ENCODE measurements around the gene FSTL4. TPM values are rescaled to one million over a fixed set of nuclear protein-coding genes. Genes with fewer than 3 reads are reported as not detected.

FSTL4 gene
- total and polyA plus RNA-seq, 2 of the 4 experiments (the other 2 are of a cell fraction): 0.18 TPM; not detected in 1

GRCh38 chr5:133163839-133164238 lies 448.5 kb downstream of the FSTL4 start:
- Histone ChIP-seq H3K4me3 (ENCODE audit: insufficient read depth, low read depth, low read length) (no peak overlapping the region), H2AK9ac (replicated peaks; ENCODE audit: low read depth, low read length, poor library complexity) (no peak overlapping the region), H3K27ac (ENCODE audit: insufficient read depth, low read length) (no peak overlapping the region), H3K79me1 (ENCODE audit: low read depth in 1 of 2, low read length in 2 of 2) (no peaks in the 10 kb centered on the region), H2BK5ac (ENCODE audit: low read depth, low read length, poor library complexity, severe bottlenecking) (no peak overlapping the region), H3K9me3 (ENCODE audit: control insufficient read depth, insufficient read depth, low read length) (no peaks in the 10 kb centered on the region), H3K14ac (replicated peaks; ENCODE audit: low read depth, low read length) (no peak overlapping the region), H2AK5ac (ENCODE audit: low read depth, low read length) (no peak overlapping the region), H3K23ac (ENCODE audit: low read depth, low read length) (no peak overlapping the region), H3K4ac (ENCODE audit: low read depth, low read length) (no peak overlapping the region), H3K9ac (ENCODE audit: low read depth, low read length) (no peak overlapping the region), H3K56ac (ENCODE audit: extremely low read depth, insufficient read depth, low read length) (no peak overlapping the region), H4K5ac (ENCODE audit: low read depth, low read length) (no peak overlapping the region), H3K27me3 (ENCODE audit: control insufficient read depth, insufficient read depth, low read length) (peaks cover 2% of the 10 kb centered on the region; the same call in 1 of the 2 replicates), H4K8ac (ENCODE audit: low read depth in 2 of 2, low read length in 2 of 2) (no peak overlapping the region), H2BK20ac (ENCODE audit: low read depth, low read length) (no peak overlapping the region), H4K20me1 (ENCODE audit: insufficient read depth, low read length) (no peaks in the 10 kb centered on the region), H3K4me1 (ENCODE audit: control insufficient read depth, insufficient read depth, low read length) (no peaks in the 10 kb centered on the region), H3K36me3 (ENCODE audit: control insufficient read depth, insufficient read depth, low read length) (no peaks in the 10 kb centered on the region), H3K4me2 (ENCODE audit: low read depth, low read length) (no peak overlapping the region), H2BK15ac (ENCODE audit: low read depth, low read length) (no peak overlapping the region), H3K18ac (ENCODE audit: low read depth, low read length) (no peak overlapping the region), H2BK120ac (ENCODE audit: low read depth, low read length) (no peak overlapping the region), H4K91ac (ENCODE audit: insufficient read depth, low read depth, low read length) (no peak overlapping the region), H3K9me1 (ENCODE audit: insufficient read depth, low read length) (no peaks in the 10 kb centered on the region), H2AFZ (replicated peaks; ENCODE audit: low read length, poor library complexity) (no peak overlapping the region)
- ATAC-seq (ENCODE audit: low read depth): no peak
- TF ChIP-seq POLR2A (IDR thresholded peaks at IDR 0.05; ENCODE audit: low read depth, low read length) (no peak), RCOR1 (IDR thresholded peaks at IDR 0.05; ENCODE audit: insufficient replicate concordance, low read length) (no peak), BHLHE40 (IDR thresholded peaks at IDR 0.05; ENCODE audit: low read depth, low read length) (no peak), MAFK (IDR thresholded peaks at IDR 0.05; ENCODE audit: low read depth, low read length) (peak; percentile 28; the same call in 1 of the 2 replicates), RAD21 (IDR thresholded peaks at IDR 0.05; ENCODE audit: low read length) (no peak), CTCF (conservative IDR thresholded peaks at IDR 0.05; ENCODE audit: low read depth, low read length) (no peak), ELK1 (IDR thresholded peaks at IDR 0.05; ENCODE audit: borderline replicate concordance, low read depth, low read length) (no peak)
- intact Hi-C loops (cut with micrococcal nuclease): no loop called here
- POLR2A ChIA-PET (ENCODE audit: unreplicated experiment): no interaction called here
- BruUV-seq (replicated peaks): no TSS peak
- dilution Hi-C loops (cut with HindIII; ENCODE audit: low sequenced_read_pairs, unreplicated experiment): no loop called here
- WGBS, 2 experiments (ENCODE audit: extremely low coverage in 2 of 2, insufficient read length in 1 of 2): no CpG with 5 or more reads among the region's 3 CpGs
- in situ Hi-C loops (cut with MboI; ENCODE audit: low sequenced_read_pairs): no loop called here
- CTCF ChIA-PET: no interaction called here
- DNase-seq: no peak

Measured in IMR-90 (cell line).